D721Med (cell line): ENCODE results near the gene CNTN2.

Experiments used
- DNase-seq: peaks from one replicate; pipeline ENCODE4 v3.0.0; 2011; ENCODE audit warnings: low spot score; ENCODE audit not compliant: insufficient read length
- FAIRE-seq: peaks from 2 replicates; lab custom pipeline; 2011; peaks lifted over from hg19 to GRCh38; lab: Jason Lieb, UNC
- TF ChIP-seq, protein P1 (sequence below): IDR thresholded peaks from 2 replicates; pipeline ENCODE4 v1.5.1; 2012; ENCODE audit warnings: mild to moderate bottlenecking, control low read depth; ENCODE audit not compliant: insufficient read depth; ENCODE audit errors: missing control alignments

CNTN2 gene

GRCh38 chr1:205058853-205059252 is 15.8 kb downstream of the CNTN2 start:
- no peak for FAIRE-seq
- TF ChIP-seq, protein P1, sequence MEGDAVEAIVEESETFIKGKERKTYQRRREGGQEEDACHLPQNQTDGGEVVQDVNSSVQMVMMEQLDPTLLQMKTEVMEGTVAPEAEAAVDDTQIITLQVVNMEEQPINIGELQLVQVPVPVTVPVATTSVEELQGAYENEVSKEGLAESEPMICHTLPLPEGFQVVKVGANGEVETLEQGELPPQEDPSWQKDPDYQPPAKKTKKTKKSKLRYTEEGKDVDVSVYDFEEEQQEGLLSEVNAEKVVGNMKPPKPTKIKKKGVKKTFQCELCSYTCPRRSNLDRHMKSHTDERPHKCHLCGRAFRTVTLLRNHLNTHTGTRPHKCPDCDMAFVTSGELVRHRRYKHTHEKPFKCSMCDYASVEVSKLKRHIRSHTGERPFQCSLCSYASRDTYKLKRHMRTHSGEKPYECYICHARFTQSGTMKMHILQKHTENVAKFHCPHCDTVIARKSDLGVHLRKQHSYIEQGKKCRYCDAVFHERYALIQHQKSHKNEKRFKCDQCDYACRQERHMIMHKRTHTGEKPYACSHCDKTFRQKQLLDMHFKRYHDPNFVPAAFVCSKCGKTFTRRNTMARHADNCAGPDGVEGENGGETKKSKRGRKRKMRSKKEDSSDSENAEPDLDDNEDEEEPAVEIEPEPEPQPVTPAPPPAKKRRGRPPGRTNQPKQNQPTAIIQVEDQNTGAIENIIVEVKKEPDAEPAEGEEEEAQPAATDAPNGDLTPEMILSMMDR, result no peak
- no peak for DNase-seq

DNA sequence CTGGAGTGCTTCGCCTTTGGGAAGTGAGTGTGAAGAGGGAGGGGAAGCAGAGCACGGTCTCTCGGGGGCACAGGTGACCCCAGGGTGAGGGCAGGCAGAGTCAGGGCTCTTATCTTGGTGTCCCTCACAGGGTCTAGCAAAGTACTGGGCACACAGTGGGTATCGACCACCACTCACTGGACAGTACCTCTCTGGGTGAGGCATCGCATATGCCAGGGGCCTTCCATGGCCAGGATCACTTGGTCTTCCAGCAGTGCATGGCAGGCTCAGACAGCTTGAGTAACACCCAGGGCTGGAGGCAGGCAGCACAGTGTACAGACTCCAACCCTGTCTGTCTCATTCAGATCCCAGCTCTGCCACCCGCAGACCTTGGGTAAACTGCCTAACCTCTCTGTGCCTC is 16.6 kb downstream of the CNTN2 start:
- no peak for DNase-seq
- no peak for FAIRE-seq
- TF ChIP-seq, protein P1, result no peak

- DNase-seq, result peak; percentile 36
- FAIRE-seq, result no peak
- TF ChIP-seq, protein P1, result no peak
Measured at GRCh38 chr1:205060746-205061145, 17.7 kb downstream of the CNTN2 start.

- DNase-seq (no peak), FAIRE-seq (no peak)
- TF ChIP-seq, protein P1, result no peak
Measured at GRCh38 chr1:205061227-205061626, 18.2 kb downstream of the CNTN2 start.

- peak; percentile 99 for DNase-seq
- TF ChIP-seq, protein P1, result peak; percentile 100
- FAIRE-seq, result peak; percentile 67
Measured at GRCh38 chr1:205061665-205062069, 18.7 kb downstream of the CNTN2 start.

DNA sequence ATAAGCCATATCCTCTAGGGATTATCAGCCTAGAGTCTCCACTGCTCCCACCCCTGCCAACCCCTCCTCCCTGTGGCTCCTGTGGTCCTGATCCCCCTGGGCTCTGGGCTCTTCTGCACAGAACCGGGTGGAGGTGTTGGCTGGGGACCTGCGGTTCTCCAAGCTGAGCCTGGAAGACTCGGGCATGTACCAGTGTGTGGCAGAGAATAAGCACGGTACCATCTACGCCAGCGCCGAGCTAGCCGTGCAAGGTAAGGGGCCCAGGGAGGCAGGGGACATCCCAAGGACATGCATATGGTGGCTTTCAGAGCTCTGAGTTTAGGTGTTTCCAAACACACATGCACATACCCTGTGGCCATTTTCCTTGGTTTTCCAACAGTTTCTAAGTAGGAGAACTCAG is 19.3 kb downstream of the CNTN2 start:
- DNase-seq (peak; percentile 24), FAIRE-seq (no peak)
- TF ChIP-seq, protein P1, result no peak

DNA sequence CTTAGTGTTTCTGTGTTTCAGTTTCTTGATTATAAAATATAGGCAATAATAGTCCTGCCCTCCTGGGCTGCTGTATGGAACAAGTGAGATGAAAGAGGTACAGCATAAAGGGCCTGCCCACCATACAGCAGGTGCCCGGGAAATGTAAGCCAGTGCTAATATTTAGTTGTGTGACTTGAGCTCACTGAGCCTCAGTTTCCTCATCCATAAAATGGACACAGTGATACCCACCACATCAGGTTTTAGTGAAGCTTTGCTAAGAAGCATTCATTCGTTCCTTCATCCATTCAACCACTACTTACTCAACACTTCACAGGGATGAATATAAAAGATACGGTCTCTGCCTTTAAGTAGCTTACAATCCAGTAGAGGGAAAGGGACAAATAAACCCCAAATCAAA is 19.9 kb downstream of the CNTN2 start:
- no peak for DNase-seq
- TF ChIP-seq, protein P1, result no peak
- FAIRE-seq, result no peak
